Activated CD4-positive, alpha-beta memory T cell treated with anti-CD3 and anti-CD28 coated beads for 36 hours (primary cell): ENCODE data around the gene ZNF823. TPM values are rescaled to one million over a fixed set of nuclear protein-coding genes. Genes with fewer than 3 reads are reported as not detected.
"Not testable (repeated sequence)": the region's sequence is repeated elsewhere in the genome, so short reads cannot be mapped to it uniquely, and the experiment has no call there.

ENCODE experiments used
- CTCF ChIA-PET: fragments of 350-600 bp; sonication (Branson Sonifier 250); formaldehyde crosslinking; loops from one replicate; lab custom pipeline; 2021; ENCODE audit warnings: antibody characterized with exemption, inconsistent platforms; lab: Charles Lee
- POLR2A ChIA-PET: fragments of 350-600 bp; sonication (Branson Sonifier 250); formaldehyde crosslinking; loops from one replicate; lab custom pipeline; 2021; ENCODE audit warnings: antibody characterized with exemption; lab: Charles Lee
- DNase-seq: peaks from one replicate; pipeline ENCODE4 v3.0.0-alpha.2; 2020
- H3K27ac Mint-ChIP-seq: one replicate; pipeline ENCODE4 v1.8.0; 2021; ENCODE audit warnings: mixed read lengths
- H3K27me3 Mint-ChIP-seq: one replicate; pipeline ENCODE4 v1.8.0; 2021; ENCODE audit warnings: mixed read lengths
- H3K36me3 Mint-ChIP-seq: one replicate; pipeline ENCODE4 v1.8.0; 2021; ENCODE audit warnings: mixed read lengths
- H3K4me1 Mint-ChIP-seq: one replicate; pipeline ENCODE4 v1.8.0; 2021; ENCODE audit warnings: low read depth, mixed read lengths
- H3K4me3 Mint-ChIP-seq: one replicate; pipeline ENCODE4 v1.8.0; 2021; ENCODE audit warnings: mild to moderate bottlenecking, mixed read lengths
- H3K9me3 Mint-ChIP-seq: one replicate; pipeline ENCODE4 v1.8.0; 2021; ENCODE audit warnings: mixed read lengths
- intact Hi-C: fragments of 100-400 bp; cut with micrococcal nuclease; formaldehyde crosslinking; loops from one replicate; pipeline ENCODE4 v1.15.1; 2023
- total RNA-seq, 2 experiments: library from RNA; stranded (reverse); gene quantifications; one replicate each; pipeline ENCODE4 v1.2.3, GENCODE V29; 2021

The ZNF823 gene
- total RNA-seq, 2 experiments from 2014 or later, result 3.2 to 3.9 TPM

DNA sequence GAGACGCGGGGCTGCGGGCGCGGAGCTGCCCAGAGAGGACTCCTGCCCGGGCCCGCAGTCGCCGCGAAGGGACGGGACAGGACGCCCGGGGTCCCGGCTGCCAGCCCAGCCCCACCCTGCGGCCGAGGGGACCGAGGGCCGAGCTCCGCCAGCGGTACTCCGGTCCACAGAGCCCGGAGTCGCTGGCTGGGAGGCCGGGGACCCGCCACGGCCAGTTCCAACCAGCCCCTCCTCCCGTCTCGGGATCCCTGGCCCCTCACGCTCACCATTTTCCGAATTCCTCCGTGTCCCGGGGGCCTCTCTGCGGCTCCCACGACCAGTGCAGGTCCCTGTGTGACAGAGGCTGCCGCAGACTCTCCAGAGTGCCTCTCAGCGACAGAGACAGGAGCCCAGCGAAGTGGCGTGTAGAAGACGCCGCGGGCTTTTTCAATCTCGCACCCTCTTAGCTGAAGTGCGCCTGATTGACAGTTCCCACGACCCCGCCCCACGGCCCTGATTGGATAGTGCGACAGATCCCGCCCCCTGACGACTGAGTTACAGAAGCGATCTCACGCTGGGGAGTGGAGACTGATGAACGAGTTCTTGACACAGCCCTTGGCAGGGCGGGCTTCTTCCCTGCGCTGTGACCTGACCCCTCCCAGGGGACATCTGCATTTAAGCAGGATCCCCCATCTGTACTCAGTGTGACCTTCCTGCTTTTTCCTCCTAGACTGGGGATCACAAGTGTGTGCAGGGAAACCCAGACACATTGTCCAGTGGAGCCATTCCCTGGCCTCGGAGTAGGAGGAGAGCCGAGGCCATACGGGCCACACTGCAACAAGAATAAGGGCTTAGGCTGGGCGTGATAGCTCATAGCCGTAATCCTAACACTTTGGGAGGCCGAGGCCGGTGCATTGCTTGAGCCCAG, 44.0 kb downstream of the ZNF823 start:
- Mint-ChIP-seq H3K27me3 (peaks cover 31% of the 10 kb centered on the region), H3K9me3 (no peaks in the 10 kb centered on the region), H3K27ac (no peak overlapping the region), H3K36me3 (peaks cover 2% of the 10 kb centered on the region), H3K4me1 (peaks cover 6% of the 10 kb centered on the region), H3K4me3 (peak overlapping the region; percentile 87)
- peak; percentile 92 for DNase-seq
- ChIA-PET POLR2A (no interaction called here), CTCF (interaction anchor here (1.1 kb wide), 1 partner anchor 104 kb away, joined by 5 read pairs; the partner anchor contains the start of gene ZNF491)
- intact Hi-C loops, result loop anchor here (2.0 kb wide), 1 partner anchor 44 kb away; the partner anchor contains the start of gene ZNF823

DNA sequence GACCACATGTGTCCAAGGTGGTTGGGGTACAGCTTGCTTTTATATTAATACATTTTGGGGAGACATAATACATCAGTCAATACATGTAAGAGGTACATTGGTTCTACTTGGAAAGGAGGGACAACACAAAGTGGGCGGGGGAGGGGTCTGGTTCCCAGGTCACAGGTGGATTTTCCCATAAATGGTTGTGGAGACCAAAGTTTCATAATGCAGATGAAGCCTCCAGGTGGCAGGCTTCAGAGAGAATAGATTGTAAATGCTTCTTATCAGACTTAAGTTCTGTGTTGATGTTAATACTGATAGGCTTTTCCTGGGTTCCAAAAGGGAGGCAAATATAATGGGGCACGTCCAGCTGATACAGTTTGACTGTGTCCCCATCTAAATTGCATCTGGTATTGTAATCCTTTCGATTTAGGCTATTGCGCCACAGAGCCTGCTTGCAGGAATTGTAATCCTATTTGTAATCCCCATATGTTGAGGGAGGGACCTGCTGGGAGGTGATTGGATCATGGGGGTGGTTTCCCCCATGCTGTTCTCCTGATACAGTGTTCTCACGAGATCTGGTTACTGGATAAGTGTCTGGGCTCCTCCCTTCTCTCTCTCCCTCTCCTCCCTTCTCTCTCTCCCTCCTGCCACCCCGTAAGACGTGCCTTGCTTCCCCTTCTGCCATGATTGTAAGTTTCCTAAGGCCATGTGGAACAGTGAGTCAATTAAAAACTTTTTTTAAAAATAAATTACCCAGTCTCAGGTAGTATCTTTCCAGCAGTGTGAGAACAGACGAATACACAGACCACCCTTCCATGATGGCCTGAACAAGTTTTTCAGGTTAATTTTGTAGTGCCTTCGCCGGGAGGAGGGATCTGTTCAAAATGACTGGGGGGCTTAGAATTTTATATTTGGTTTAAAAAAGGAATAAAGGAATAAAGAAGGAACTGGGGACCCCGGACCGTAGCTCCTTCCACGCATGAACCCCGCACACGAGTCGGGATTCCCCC, 44.9 kb downstream of the ZNF823 start:
- ChIA-PET POLR2A (interaction anchor here (0.6 kb wide), 1 partner anchor 287 kb away, joined by 3 read pairs; no protein-coding TSS in a partner anchor), CTCF (interaction anchor here (1.1 kb wide), 1 partner anchor 104 kb away, joined by 5 read pairs; the partner anchor contains the start of gene ZNF491)
- peaks cover 2% of the 10 kb centered on the region for H3K9me3 Mint-ChIP-seq
- no peak for DNase-seq
- H3K4me1 Mint-ChIP-seq, result peaks cover 6% of the 10 kb centered on the region
- peak overlapping the region; percentile 40 for H3K4me3 Mint-ChIP-seq
- peaks cover 31% of the 10 kb centered on the region for H3K27me3 Mint-ChIP-seq
- H3K27ac Mint-ChIP-seq, result no peak overlapping the region
- intact Hi-C loops, result loop anchor here (2.0 kb wide), 1 partner anchor 45 kb away; the partner anchor contains the start of gene ZNF823
- H3K36me3 Mint-ChIP-seq, result peaks cover 2% of the 10 kb centered on the region

DNA sequence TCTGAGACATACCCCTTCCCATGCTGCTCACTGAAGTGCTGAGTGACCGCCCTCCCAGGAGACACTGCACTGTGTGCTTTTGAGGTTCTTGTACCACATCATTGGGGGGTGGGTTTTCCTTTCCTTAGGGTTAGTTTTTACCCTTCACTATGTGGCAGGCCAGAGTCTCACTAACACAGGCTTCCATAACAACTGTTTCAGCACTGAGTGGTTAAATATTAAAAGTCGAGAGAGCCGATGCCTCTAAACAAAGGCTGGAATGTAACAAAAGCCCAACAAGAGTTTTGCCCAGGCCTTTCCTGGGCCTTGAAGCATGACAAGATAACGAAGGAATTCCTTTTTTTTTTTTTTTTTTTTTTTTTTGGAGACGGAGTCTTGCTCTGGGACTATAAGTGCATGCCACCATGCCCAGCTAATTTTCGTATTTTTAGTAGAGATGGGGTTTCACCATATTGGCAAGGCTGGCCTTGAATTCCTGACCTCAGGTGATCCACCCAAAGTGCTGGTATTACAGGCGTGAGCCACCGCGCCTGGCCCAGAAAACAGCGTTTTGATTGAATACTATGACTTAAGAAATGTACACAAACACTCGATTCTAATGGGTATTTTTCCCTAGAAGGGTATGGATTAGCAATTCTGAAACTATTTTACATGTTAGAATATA, 46.5 kb downstream of the ZNF823 start:
- H3K4me3 Mint-ChIP-seq, result no peak overlapping the region
- no peak overlapping the region for H3K27ac Mint-ChIP-seq
- peaks cover 10% of the 10 kb centered on the region for H3K9me3 Mint-ChIP-seq
- H3K4me1 Mint-ChIP-seq, result peaks cover 6% of the 10 kb centered on the region
- ChIA-PET CTCF (no interaction called here), POLR2A (no interaction called here)
- H3K36me3 Mint-ChIP-seq, result peaks cover 2% of the 10 kb centered on the region
- H3K27me3 Mint-ChIP-seq, result peaks cover 33% of the 10 kb centered on the region
- DNase-seq, result no peak
- intact Hi-C loops, result no loop called here

DNA sequence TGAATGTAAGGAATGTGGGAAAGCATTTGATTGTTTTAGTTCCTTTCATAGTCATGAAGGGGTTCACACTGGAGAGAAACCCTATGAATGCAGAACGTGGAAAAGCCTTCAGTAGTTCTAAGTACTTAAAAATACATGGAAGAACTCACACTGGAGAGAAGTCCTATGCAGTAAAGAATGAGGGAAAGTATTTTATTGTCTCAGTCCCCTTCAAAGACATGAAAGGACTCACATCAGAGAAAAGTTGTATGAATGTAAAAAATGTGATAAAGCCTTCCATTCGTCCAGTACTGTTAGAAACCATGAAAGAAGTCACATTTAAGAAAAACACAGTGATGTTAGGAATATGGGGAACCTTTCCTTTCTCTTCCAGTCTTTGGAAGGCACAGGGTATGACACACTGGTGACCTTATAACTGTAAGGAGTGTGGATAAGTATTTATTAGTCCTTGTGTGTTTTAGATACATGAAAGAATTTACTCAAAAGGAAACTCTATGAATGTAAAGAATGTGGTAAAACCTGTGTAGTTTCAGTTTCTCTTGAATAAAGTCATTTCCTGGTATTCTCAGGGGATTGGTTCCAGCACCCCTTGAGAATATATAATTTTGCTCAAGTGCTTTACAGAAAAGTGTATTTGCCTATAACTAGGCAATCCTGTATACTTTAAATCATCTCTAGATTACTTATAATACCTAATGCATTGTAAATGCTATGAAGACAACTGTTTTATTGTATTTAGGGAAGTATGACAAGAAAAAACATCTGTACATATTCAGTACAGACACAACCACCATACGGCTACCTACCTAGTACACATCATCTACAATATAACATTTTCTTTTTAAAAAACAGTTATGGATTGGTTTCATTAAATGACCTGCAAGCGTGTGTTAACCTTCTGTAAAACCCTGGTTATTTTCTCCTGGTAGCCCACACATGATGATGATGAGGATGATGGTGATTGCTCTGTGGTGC, 52.8 kb downstream of the ZNF823 start:
- Mint-ChIP-seq H3K4me3 (no peak overlapping the region), H3K9me3 (peaks cover 41% of the 10 kb centered on the region), H3K36me3 (peaks cover 11% of the 10 kb centered on the region), H3K27me3 (peaks cover 6% of the 10 kb centered on the region), H3K4me1 (peaks cover 4% of the 10 kb centered on the region), H3K27ac (no peak overlapping the region)
- ChIA-PET POLR2A (no interaction called here), CTCF (interaction anchor here (0.6 kb wide), 1 partner anchor 209 kb away, joined by 5 read pairs; no protein-coding TSS in a partner anchor)
- no peak for DNase-seq
- intact Hi-C loops, result no loop called here

DNA sequence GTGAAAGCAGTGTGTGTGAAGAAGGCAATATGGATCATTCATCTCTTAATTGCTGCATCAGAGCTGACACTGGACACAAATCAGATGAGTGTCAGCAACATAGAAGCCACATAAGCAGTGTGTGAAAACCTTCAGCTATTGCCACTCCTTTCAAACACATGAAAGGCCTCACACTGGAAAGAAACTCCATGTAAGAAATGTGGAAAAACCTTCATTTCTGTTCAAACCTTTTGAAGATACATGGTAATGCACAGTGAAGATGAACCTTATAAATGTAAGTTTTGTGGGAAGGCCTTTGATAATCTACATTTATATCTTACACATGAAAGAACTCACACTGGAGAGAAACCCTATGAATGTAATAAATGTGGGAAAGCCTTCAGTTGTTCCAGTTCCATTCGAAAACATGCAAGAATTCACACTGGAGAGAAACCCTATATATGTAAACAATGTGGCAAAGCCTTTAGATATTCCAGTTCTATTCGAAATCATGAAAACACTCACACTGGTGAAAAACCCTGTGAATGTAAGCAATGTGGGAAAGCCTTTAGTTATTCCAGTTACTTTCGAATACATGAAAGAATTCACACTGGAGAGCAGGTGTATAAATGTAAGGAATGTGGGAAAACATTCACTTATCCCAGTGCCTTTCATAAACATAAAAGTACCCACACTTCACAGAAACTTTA, 53.6 kb downstream of the ZNF823 start:
- DNase-seq, result no peak
- Mint-ChIP-seq H3K36me3 (peaks cover 11% of the 10 kb centered on the region), H3K4me1 (peaks cover 4% of the 10 kb centered on the region), H3K4me3 (no peak overlapping the region), H3K27ac (no peak overlapping the region), H3K9me3 (peaks cover 49% of the 10 kb centered on the region), H3K27me3 (peaks cover 8% of the 10 kb centered on the region)
- ChIA-PET POLR2A (no interaction called here), CTCF (no interaction called here)
- intact Hi-C loops, result no loop called here

DNA sequence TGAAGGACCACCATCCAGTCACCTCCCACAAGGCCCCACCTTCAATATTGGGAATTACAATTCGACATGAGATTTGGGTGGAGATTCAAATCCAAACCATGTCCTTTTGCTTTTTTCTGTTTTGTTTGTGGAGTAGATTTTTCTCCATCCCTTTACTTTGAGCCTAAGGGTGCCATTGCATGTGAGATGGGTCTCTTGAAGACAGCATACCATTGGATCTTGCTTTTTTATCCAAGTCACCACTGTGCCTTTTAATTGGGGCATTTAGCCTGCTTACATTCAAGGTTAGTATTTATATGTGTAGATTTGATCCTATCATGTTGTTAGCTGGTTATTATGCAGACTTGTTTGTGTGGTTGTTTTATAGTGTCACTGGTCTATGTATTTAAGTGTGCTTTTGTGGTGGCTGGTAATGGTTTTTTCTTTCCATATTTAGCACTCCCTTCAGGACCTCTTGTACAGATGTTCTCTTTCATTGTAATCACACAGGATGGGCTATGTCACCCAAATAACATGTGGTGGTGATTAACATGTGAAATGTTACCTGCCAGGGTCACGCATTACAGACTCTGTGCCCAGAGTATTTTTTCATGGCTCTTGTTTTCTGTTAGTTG, 58.0 kb downstream of the ZNF823 start:
- CTCF ChIA-PET, result no interaction called here
- Mint-ChIP-seq H3K9me3 (peaks cover 32% of the 10 kb centered on the region), H3K4me3 (no peak overlapping the region), H3K36me3 (peaks cover 11% of the 10 kb centered on the region), H3K27ac (no peak overlapping the region), H3K27me3 (peaks cover 12% of the 10 kb centered on the region), H3K4me1 (peaks cover under 1% of the 10 kb centered on the region)
- no peak for DNase-seq
- POLR2A ChIA-PET, result no interaction called here
- intact Hi-C loops, result no loop called here

DNA sequence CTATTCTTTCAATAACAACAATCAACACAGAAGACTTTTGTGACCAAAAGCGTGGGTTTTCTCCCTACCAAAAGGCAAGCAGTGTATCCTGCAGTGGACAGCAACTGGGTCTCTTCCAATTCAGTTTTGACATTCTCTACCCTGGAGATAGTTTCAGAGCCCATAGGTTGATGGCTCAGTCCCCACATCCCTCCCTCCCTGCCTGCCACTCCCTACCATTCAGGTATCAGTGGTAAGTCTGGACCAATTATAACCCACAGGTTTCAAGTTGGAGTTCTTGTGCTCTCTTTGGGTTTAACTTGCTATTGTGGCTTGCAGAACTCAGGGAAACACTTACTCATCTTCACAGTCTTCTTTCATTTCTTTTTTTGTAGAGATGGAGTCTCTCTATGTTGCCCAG, 60.2 kb downstream of the ZNF823 start:
- Mint-ChIP-seq H3K4me3 (no peak overlapping the region), H3K36me3 (peaks cover 3% of the 10 kb centered on the region), H3K4me1 (peaks cover 4% of the 10 kb centered on the region), H3K9me3 (peaks cover 18% of the 10 kb centered on the region), H3K27me3 (peaks cover 24% of the 10 kb centered on the region), H3K27ac (no peak overlapping the region)
- DNase-seq, result no peak
- intact Hi-C loops, result no loop called here
- ChIA-PET POLR2A (no interaction called here), CTCF (no interaction called here)

DNA sequence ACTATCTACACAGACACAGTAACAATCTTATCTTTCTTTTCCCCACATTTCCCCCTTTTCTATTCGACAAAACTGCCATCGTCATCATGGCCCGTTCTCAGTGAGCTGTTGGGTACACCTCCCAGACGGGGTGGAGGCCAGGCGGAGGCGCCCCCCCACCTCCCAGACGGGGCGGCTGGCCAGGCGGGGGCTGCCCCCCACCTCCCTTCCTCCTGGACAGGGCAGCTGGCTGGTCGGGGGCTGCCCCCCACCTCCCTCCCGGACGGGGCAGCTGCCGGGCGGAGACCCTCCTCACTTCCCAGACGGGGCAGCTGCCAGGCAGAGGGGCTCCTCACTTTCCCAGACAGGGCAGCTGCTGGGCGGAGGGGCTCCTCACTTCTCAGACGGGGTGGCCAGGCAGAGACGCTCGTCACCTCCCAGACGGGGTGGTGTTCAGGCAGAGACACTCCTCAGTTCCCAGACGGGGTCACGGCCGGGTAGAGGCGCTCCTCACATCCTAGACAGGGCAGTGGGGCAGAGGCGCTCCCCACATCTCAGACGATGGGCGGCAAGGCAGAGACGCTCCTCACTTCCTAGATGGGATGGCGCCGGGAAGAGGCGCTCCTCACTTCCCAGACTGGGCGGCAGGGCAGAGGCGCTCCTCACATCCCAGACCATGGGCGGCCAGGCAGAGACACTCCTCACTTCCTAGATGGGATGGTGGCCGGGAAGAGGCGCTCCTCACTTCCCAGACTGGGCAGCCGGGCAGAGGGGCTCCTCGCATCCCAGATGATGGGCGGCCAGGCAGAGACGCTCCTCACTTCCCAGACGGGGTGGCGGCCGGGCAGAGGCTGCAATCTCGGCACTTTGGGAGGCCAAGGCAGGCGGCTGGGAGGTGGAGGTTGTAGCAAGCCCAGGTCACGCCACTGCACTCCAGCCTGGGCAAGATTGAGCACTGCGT, 61.8 kb downstream of the ZNF823 start:
- H3K9me3 Mint-ChIP-seq, result peaks cover 17% of the 10 kb centered on the region
- intact Hi-C loops, POLR2A ChIA-PET, DNase-seq, H3K4me1 Mint-ChIP-seq, CTCF ChIA-PET, H3K4me3 Mint-ChIP-seq, H3K27ac Mint-ChIP-seq, H3K36me3 Mint-ChIP-seq: not testable (repeated sequence)
- H3K27me3 Mint-ChIP-seq, result peaks cover 31% of the 10 kb centered on the region

DNA sequence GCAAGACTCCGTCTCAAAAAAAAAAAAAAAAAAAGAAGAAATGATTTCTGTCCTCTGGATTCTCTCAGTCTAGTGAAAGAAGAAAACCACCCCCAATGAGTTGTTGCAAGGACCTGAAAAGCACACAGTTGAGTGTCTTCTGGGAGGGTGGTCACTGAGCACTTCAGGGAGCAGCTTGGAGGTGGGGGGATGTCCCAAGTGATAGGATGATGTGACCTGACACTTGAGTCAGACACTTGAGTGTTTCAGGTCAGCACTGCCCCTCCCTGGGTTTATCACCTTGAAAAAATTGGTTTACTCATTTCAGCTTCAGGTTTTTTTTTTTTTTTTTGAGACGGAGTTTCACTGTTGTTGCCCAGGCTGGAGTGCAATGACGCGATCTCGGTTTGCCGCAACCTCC, 63.2 kb downstream of the ZNF823 start:
- H3K4me1 Mint-ChIP-seq, result peaks cover 4% of the 10 kb centered on the region
- H3K27me3 Mint-ChIP-seq, result peaks cover 27% of the 10 kb centered on the region
- no peak overlapping the region for H3K4me3 Mint-ChIP-seq
- peaks cover 13% of the 10 kb centered on the region for H3K9me3 Mint-ChIP-seq
- DNase-seq, result no peak
- POLR2A ChIA-PET, result no interaction called here
- intact Hi-C loops, result no loop called here
- CTCF ChIA-PET, result no interaction called here
- no peaks in the 10 kb centered on the region for H3K36me3 Mint-ChIP-seq
- no peak overlapping the region for H3K27ac Mint-ChIP-seq
